Thyroid gland (tissue), 4 donors: Measurements from ENCODE around the gene GSTT2B.
"Not testable (repeated sequence)": the region's sequence is repeated elsewhere in the genome, so short reads cannot be mapped to it uniquely, and the experiment has no call there.

ENCODE experiments used
- POLR2A ChIP-seq, 2 donors: fragments of 450-650 bp; IDR thresholded peaks; one replicate each; pipeline ENCODE4 v1.6.1; 2017; ENCODE audit warnings: antibody characterized with exemption in 2 of 2, mild to moderate bottlenecking in 2 of 2, moderate library complexity in 1 of 2
- TF ChIP-seq, protein P1 (sequence below), 6 experiments: fragments of 200-600 bp in 3 of 6; fragments of 450-650 bp in 3 of 6; sonication (generic) in 3 of 6; IDR thresholded peaks; one replicate each; pipeline ENCODE4 v1.5.1; 2016 to 2019; ENCODE audit warnings: antibody characterized with exemption in 6 of 6, mild to moderate bottlenecking in 2 of 6, inconsistent platforms in 1 of 6, moderate library complexity in 1 of 6

DNA sequence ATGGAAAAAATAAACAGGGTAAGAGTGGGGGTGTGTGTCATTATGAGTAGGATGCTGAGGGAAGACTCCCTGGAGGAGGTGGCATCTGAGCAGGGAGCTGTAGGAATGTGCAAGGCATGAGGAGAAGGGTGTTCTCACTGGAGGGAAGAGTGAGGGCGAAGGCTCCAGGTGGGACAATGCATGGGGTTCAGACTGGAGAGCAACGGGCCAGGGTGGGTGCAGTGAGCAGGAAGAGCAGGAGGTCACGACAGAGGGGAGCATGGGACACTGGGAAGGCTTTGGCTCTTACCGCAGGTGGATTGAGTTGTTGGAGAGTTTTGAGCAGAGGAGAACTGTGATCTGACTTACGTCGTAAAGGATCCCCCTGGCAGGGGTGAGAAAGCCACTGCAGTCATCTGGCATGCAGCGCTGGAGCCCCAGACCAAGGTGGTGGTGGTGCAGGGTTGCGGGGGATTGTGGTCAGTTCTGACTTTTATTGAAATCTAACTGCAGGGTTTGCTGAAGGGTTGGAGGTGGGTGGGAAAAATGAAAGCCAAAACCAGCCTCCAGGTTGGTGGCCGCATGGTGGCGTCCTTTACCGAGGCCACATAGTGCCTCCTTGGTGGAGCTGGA lies 8.1 kb downstream of the GSTT2B start:
- TF ChIP-seq POLR2A (IDR thresholded peaks at IDR 0.05), result not testable (repeated sequence)
- TF ChIP-seq, protein P1, sequence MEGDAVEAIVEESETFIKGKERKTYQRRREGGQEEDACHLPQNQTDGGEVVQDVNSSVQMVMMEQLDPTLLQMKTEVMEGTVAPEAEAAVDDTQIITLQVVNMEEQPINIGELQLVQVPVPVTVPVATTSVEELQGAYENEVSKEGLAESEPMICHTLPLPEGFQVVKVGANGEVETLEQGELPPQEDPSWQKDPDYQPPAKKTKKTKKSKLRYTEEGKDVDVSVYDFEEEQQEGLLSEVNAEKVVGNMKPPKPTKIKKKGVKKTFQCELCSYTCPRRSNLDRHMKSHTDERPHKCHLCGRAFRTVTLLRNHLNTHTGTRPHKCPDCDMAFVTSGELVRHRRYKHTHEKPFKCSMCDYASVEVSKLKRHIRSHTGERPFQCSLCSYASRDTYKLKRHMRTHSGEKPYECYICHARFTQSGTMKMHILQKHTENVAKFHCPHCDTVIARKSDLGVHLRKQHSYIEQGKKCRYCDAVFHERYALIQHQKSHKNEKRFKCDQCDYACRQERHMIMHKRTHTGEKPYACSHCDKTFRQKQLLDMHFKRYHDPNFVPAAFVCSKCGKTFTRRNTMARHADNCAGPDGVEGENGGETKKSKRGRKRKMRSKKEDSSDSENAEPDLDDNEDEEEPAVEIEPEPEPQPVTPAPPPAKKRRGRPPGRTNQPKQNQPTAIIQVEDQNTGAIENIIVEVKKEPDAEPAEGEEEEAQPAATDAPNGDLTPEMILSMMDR (IDR thresholded peaks at IDR 0.05), result not testable (repeated sequence)
